Keratinocyte (primary cell): ENCODE data around the gene CARD18. TPM values are rescaled to one million over a fixed set of nuclear protein-coding genes. Genes with fewer than 3 reads are reported as not detected.

Experiments used
- DNase-seq: peaks from one replicate; pipeline ENCODE4 v3.0.0-alpha.2; 2011; ENCODE audit warnings: low read depth, missing footprints, low spot score
- FAIRE-seq: peaks from 2 replicates; lab custom pipeline; 2011; peaks lifted over from hg19 to GRCh38; lab: Jason Lieb, UNC
- H2AFZ ChIP-seq: 2 replicates; pipeline ENCODE4 v1.6.0; 2012; ENCODE audit warnings: low read length, control low read depth, inconsistent platforms; ENCODE audit not compliant: control insufficient read depth
- H3K27ac ChIP-seq: 2 replicates; pipeline ENCODE4 v1.5.1; 2011; ENCODE audit warnings: low read length; ENCODE audit not compliant: control insufficient read depth, insufficient read depth
- H3K27me3 ChIP-seq: 3 replicates; pipeline ENCODE4 v1.6.0; 2011; ENCODE audit warnings: low read length; ENCODE audit not compliant: control insufficient read depth, insufficient read depth; ENCODE audit errors: extremely low read depth
- H3K36me3 ChIP-seq, 2 experiments: 2 replicates in 1 of 2; 3 replicates in 1 of 2; pipeline ENCODE4 v1.5.1; 2011; ENCODE audit warnings: low read length in 2 of 2, mild to moderate bottlenecking in 1 of 2; ENCODE audit not compliant: control insufficient read depth in 2 of 2, insufficient read depth in 2 of 2; ENCODE audit errors: extremely low read depth in 1 of 2
- H3K4me1 ChIP-seq: 3 replicates; pipeline ENCODE4 v1.5.1; 2011; ENCODE audit warnings: low read length; ENCODE audit not compliant: control insufficient read depth, insufficient read depth; ENCODE audit errors: extremely low read depth
- H3K4me2 ChIP-seq: 3 replicates; pipeline ENCODE4 v1.6.0; 2011; ENCODE audit warnings: low read depth, low read length; ENCODE audit not compliant: control insufficient read depth, insufficient read depth; ENCODE audit errors: extremely low read depth
- H3K4me3 ChIP-seq, 3 experiments: fragments of 200-600 bp in 1 of 3; sonication (generic) in 1 of 3; 2 replicates in 2 of 3; 3 replicates in 1 of 3; pipeline ENCODE4 v1.5.1; 2011 to 2016; ENCODE audit warnings: low read length in 3 of 3, mild to moderate bottlenecking in 3 of 3, control low read depth in 2 of 3, inconsistent platforms in 1 of 3, low read depth in 1 of 3, mixed read lengths in 1 of 3, mixed run types in 1 of 3, moderate library complexity in 1 of 3; ENCODE audit not compliant: control insufficient read depth in 2 of 3, insufficient read depth in 2 of 3; ENCODE audit errors: extremely low read depth in 1 of 3
- H3K79me2 ChIP-seq: 2 replicates; pipeline ENCODE4 v1.6.0; 2012; ENCODE audit warnings: low read length; ENCODE audit not compliant: control insufficient read depth, insufficient read depth
- H3K9ac ChIP-seq: 3 replicates; pipeline ENCODE4 v1.6.0; 2011; ENCODE audit warnings: low read length; ENCODE audit not compliant: control insufficient read depth, insufficient read depth; ENCODE audit errors: extremely low read depth
- H3K9me1 ChIP-seq: 3 replicates; pipeline ENCODE4 v1.6.0; 2011; ENCODE audit warnings: low read length; ENCODE audit not compliant: control insufficient read depth, insufficient read depth; ENCODE audit errors: extremely low read depth
- H3K9me3 ChIP-seq: 2 replicates; pipeline ENCODE4 v1.5.1; 2012; ENCODE audit warnings: low read depth, low read length; ENCODE audit not compliant: control insufficient read depth
- H4K20me1 ChIP-seq: 3 replicates; pipeline ENCODE4 v1.6.0; 2011; ENCODE audit warnings: low read length; ENCODE audit not compliant: control insufficient read depth, insufficient read depth; ENCODE audit errors: extremely low read depth
- EZH2 ChIP-seq: IDR thresholded peaks from one replicate; pipeline ENCODE4 v1.6.1; 2012; ENCODE audit warnings: inconsistent platforms, mild to moderate bottlenecking, low read length, moderate library complexity
- dilution Hi-C: fragments of 300-500 bp; cut with MboI; formaldehyde crosslinking; loops from one replicate; pipeline ENCODE4 v1.7.0; 2020; ENCODE audit warnings: low sequenced_read_pairs; ENCODE audit not compliant: extremely low pct_ligation_motif_present
- polyA plus RNA-seq, 5 experiments: library from polyadenylated mRNA; depleted of rRNA in 3 of 5; stranded (reverse) in 3 of 5; stranded (forward) in 1 of 5; unstranded in 1 of 5; fragments of >200 nt; gene quantifications; 1 replicate in 1 of 5; 2 replicates in 3 of 5; 3 replicates in 1 of 5; pipeline versions ENCODE4 v1.2.1 to v1.2.3, GENCODE V29; 2011 to 2012; ENCODE audit warnings: missing spikeins in 2 of 5, low read depth in 1 of 5, low replicate concordance in 1 of 5
- TF ChIP-seq, protein P1 (sequence below), 3 experiments: IDR thresholded peaks in 1 of 3; conservative IDR thresholded peaks in 1 of 3; optimal IDR thresholded peaks in 1 of 3; 2 replicates in 2 of 3; 3 replicates in 1 of 3; pipeline versions ENCODE3 to v1.5.1; 2011; ENCODE audit warnings: low read length in 3 of 3, mild to moderate bottlenecking in 3 of 3, moderate library complexity in 2 of 3, control low read depth in 1 of 3, inconsistent platforms in 1 of 3; ENCODE audit not compliant: insufficient read depth in 2 of 3; ENCODE audit errors: extremely low read depth in 1 of 3

The CARD18 gene
- polyA plus RNA-seq, 1 donor (not counting 4 experiments of a cell fraction or from before 2014, with no cell fraction given) = 10.4 TPM

DNA sequence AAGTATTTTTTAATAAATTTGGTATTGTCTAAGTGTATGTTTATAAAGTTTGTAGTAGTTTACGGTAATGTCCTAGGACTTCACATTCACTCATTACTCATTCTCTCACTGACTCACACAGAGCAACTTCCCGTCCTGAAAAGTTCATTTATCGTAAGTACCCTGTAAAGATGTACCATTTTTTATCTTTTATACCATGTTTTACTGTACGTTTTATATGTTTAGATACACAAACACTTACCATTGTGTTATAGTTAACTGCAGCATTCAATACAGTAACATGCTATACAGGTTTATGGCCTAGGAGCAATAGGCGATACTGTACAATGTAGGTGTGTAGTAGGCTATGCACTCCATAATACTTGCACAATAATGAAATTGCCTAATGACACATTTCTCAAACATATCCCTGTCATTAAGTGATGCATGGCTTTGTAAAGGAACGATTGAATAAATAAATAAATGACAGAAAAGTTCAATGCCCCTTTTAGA, 12.5 kb upstream of the CARD18 start:
- no peak overlapping the region for H3K4me3 ChIP-seq
- no peaks in the 10 kb centered on the region for H3K27me3 ChIP-seq
- no peaks in the 10 kb centered on the region for H3K36me3 ChIP-seq
- no peak for FAIRE-seq
- no peaks in the 10 kb centered on the region for H3K79me2 ChIP-seq
- TF ChIP-seq, protein P1, sequence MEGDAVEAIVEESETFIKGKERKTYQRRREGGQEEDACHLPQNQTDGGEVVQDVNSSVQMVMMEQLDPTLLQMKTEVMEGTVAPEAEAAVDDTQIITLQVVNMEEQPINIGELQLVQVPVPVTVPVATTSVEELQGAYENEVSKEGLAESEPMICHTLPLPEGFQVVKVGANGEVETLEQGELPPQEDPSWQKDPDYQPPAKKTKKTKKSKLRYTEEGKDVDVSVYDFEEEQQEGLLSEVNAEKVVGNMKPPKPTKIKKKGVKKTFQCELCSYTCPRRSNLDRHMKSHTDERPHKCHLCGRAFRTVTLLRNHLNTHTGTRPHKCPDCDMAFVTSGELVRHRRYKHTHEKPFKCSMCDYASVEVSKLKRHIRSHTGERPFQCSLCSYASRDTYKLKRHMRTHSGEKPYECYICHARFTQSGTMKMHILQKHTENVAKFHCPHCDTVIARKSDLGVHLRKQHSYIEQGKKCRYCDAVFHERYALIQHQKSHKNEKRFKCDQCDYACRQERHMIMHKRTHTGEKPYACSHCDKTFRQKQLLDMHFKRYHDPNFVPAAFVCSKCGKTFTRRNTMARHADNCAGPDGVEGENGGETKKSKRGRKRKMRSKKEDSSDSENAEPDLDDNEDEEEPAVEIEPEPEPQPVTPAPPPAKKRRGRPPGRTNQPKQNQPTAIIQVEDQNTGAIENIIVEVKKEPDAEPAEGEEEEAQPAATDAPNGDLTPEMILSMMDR (optimal IDR thresholded peaks at IDR 0.05 in 1 of 3, IDR thresholded peaks at IDR 0.05 in 1 of 3, conservative IDR thresholded peaks at IDR 0.05 in 1 of 3; ENCODE audit: extremely low read depth in 1 of 3, insufficient read depth in 2 of 3, low read length in 3 of 3) = no peak
- no peak for TF ChIP-seq EZH2
- H3K4me2 ChIP-seq = no peak overlapping the region
- H4K20me1 ChIP-seq = no peaks in the 10 kb centered on the region
- no peak overlapping the region for H2AFZ ChIP-seq
- no peak for DNase-seq
- H3K4me1 ChIP-seq = peaks cover 2% of the 10 kb centered on the region
- H3K9me3 ChIP-seq = no peaks in the 10 kb centered on the region
- H3K27ac ChIP-seq = no peak overlapping the region
- H3K9me1 ChIP-seq = no peaks in the 10 kb centered on the region
- dilution Hi-C loops = no loop called here
- H3K9ac ChIP-seq = no peak overlapping the region

DNA sequence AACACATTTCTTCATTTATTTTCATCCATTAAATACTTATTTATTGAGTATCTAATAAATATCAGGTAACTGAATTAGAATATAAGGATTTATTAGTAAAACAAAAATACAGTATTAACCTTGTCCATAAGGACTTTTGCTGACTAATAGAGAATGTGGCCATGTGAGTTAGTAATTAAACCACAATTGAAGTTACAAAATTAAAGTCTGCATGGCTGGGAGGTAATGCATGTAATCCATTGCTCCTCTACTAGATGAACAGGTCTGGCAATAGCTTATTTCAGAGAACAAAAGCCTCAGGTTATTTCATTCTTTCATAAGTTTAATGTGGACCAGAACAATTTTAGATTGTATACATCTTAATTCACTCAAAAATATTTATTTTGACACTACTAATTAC, 9.9 kb upstream of the CARD18 start:
- peaks cover 7% of the 10 kb centered on the region for H3K4me1 ChIP-seq
- FAIRE-seq = no peak
- TF ChIP-seq, protein P1 (optimal IDR thresholded peaks at IDR 0.05 in 1 of 3, IDR thresholded peaks at IDR 0.05 in 1 of 3, conservative IDR thresholded peaks at IDR 0.05 in 1 of 3; ENCODE audit: extremely low read depth in 1 of 3, insufficient read depth in 2 of 3, low read length in 3 of 3) = no peak
- TF ChIP-seq EZH2 = no peak

More for the DNA sequence above, 9.9 kb upstream of the CARD18 start:
- H3K4me3 ChIP-seq = no peak overlapping the region
- no peak overlapping the region for H3K9ac ChIP-seq
- H3K9me1 ChIP-seq = no peaks in the 10 kb centered on the region
- H3K27me3 ChIP-seq = no peaks in the 10 kb centered on the region
- no peaks in the 10 kb centered on the region for H3K9me3 ChIP-seq
- no peak overlapping the region for H3K4me2 ChIP-seq
- H4K20me1 ChIP-seq = no peaks in the 10 kb centered on the region
- no peaks in the 10 kb centered on the region for H3K79me2 ChIP-seq
- H2AFZ ChIP-seq = no peak overlapping the region
- dilution Hi-C loops = no loop called here
- H3K36me3 ChIP-seq = no peaks in the 10 kb centered on the region
- H3K27ac ChIP-seq = no peak overlapping the region
- DNase-seq = no peak
